ENCODE measurements around the gene VPS13D.

DNA sequence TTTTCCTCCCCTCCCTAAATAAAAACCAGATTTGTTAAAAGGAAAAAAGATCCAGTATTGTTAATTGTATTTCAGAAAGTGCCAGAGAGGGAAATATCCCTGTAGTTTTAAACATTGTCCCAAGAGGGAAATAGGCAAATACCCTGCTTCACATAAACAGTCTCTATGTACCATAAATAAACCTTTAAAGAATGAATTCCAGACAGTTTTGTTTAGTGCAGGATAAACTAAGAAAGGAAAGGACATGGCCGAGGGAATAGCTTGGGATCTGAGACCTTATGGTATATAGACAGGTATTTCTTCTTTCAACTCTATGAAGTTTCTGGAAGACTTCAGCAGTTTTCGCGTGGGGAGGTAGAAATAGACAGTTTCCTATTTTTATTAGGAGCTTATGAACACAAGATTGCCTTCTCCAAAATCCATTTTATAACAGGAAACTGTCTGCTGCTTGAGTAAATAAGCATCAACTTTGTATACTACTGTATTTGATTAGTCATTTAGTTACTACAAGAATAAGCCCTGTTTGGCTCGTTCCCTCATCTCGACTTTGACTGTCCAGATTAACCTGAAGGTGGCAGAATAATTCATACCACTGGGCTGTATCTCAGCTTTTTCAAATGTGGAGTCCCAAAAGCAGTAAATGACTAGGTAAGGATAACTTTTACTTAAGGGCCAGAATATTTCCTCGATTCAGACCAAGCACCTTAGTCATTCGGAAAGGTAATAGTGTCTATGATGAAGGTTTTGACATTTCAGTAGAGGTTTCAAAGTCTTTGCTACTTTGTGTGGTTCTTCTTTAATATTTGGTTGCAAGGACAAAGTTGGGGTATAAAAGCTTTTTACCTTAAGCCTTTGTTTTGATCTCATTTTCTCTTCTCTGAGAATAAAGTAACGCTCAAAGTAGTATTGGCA, 177.5 kb downstream of the VPS13D start:
- TF ChIP-seq, protein P1, sequence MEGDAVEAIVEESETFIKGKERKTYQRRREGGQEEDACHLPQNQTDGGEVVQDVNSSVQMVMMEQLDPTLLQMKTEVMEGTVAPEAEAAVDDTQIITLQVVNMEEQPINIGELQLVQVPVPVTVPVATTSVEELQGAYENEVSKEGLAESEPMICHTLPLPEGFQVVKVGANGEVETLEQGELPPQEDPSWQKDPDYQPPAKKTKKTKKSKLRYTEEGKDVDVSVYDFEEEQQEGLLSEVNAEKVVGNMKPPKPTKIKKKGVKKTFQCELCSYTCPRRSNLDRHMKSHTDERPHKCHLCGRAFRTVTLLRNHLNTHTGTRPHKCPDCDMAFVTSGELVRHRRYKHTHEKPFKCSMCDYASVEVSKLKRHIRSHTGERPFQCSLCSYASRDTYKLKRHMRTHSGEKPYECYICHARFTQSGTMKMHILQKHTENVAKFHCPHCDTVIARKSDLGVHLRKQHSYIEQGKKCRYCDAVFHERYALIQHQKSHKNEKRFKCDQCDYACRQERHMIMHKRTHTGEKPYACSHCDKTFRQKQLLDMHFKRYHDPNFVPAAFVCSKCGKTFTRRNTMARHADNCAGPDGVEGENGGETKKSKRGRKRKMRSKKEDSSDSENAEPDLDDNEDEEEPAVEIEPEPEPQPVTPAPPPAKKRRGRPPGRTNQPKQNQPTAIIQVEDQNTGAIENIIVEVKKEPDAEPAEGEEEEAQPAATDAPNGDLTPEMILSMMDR (IDR thresholded peaks at IDR 0.05): peak in 2 of 3 donors; percentile 9 to 47
- no peak for TF ChIP-seq POLR2A (IDR thresholded peaks at IDR 0.05)
- TF ChIP-seq EP300 (IDR thresholded peaks at IDR 0.05): no peak

All from ovary (tissue), 3 donors.